Thyroid gland (tissue), 4 donors: Measurements from ENCODE around the gene C6orf47.

Experiments used
- POLR2A ChIP-seq, 2 donors: fragments of 450-650 bp; IDR thresholded peaks; one replicate each; pipeline ENCODE4 v1.6.1; 2017; ENCODE audit warnings: antibody characterized with exemption in 2 of 2, mild to moderate bottlenecking in 2 of 2, moderate library complexity in 1 of 2
- TF ChIP-seq, protein P1 (sequence below), 6 experiments: fragments of 200-600 bp in 3 of 6; fragments of 450-650 bp in 3 of 6; sonication (generic) in 3 of 6; IDR thresholded peaks; one replicate each; pipeline ENCODE4 v1.5.1; 2016 to 2019; ENCODE audit warnings: antibody characterized with exemption in 6 of 6, mild to moderate bottlenecking in 2 of 6, inconsistent platforms in 1 of 6, moderate library complexity in 1 of 6

DNA sequence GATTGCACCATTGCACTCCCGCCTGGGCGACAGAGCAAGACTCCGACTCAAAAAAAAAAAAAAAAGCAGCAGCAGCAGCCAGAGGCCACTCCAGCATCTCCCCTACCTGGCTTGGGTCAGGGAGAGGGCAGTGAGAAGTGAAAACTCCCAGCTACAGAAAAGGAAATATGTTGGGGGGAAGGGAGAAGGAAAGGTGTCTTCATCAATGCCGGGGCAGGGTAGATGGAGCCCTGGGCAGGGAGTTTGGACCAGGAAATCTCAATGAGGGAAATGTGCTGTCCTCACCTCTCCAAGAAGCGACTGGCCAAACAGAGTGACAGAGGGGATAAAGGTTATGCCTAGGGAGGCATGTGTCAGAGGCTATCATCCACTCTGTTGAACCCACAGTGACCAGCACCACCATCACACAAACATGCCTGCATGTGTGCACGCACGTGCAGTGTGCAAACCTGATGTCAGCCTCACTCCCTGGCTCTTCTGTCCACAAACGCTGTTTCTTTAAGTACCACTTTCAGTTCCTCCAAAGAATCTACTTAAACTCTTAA is 46.4 kb downstream of the C6orf47 start:
- TF ChIP-seq, protein P1, sequence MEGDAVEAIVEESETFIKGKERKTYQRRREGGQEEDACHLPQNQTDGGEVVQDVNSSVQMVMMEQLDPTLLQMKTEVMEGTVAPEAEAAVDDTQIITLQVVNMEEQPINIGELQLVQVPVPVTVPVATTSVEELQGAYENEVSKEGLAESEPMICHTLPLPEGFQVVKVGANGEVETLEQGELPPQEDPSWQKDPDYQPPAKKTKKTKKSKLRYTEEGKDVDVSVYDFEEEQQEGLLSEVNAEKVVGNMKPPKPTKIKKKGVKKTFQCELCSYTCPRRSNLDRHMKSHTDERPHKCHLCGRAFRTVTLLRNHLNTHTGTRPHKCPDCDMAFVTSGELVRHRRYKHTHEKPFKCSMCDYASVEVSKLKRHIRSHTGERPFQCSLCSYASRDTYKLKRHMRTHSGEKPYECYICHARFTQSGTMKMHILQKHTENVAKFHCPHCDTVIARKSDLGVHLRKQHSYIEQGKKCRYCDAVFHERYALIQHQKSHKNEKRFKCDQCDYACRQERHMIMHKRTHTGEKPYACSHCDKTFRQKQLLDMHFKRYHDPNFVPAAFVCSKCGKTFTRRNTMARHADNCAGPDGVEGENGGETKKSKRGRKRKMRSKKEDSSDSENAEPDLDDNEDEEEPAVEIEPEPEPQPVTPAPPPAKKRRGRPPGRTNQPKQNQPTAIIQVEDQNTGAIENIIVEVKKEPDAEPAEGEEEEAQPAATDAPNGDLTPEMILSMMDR (IDR thresholded peaks at IDR 0.05) = no peak
- no peak for TF ChIP-seq POLR2A (IDR thresholded peaks at IDR 0.05)
